GM12878 (cell line): ENCODE results near the gene SFSWAP. TPM values are rescaled to one million over a fixed set of nuclear protein-coding genes. Genes with fewer than 3 reads are reported as not detected.

Source experiments
- ATAC-seq: fragments of 200-7000 bp; cut with Tn5 transposase; 3 replicates; pipeline ENCODE4 v1.9.1; 2020; ENCODE audit warnings: mild to moderate bottlenecking, moderate library complexity
- BruUV-seq: library from RNA; stranded (reverse); fragments of 400-500 nt; replicated peaks from 2 replicates; lab custom pipeline; 2021; lab: Mats Ljungman, UMichigan
- CTCF ChIA-PET: fragments of 300-600 bp; sonication (Branson Sonifier 250); formaldehyde crosslinking; extraction: SDS; loops from one replicate; lab custom pipeline; 2021; ENCODE audit warnings: inconsistent platforms; lab: Yijun Ruan, JAX
- POLR2A ChIA-PET: fragments of 350-600 bp; formaldehyde crosslinking; extraction: SDS; loops from one replicate; lab custom pipeline; 2021; ENCODE audit warnings: inconsistent platforms; lab: Charles Lee
- RAD21 ChIA-PET: fragments of 300-600 bp; sonication (Branson Sonifier 250); formaldehyde crosslinking; loops from one replicate; lab custom pipeline; 2023; ENCODE audit warnings: antibody characterized with exemption; ENCODE audit not compliant: unreplicated experiment; lab: Charles Lee
- SMC1A ChIA-PET: fragments of 300-600 bp; sonication (Branson Sonifier 250); formaldehyde crosslinking; loops from one replicate; lab custom pipeline; 2023; ENCODE audit not compliant: unreplicated experiment, uncharacterized antibody; lab: Charles Lee
- DNase-seq: peaks from one replicate; pipeline ENCODE4 v3.0.0-alpha.2; 2011; ENCODE audit warnings: low read depth, low spot score
- FAIRE-seq: peaks from 3 replicates; lab custom pipeline; 2011; peaks lifted over from hg19 to GRCh38; lab: Jason Lieb, UNC
- H2AFZ ChIP-seq: 2 replicates; pipeline ENCODE4 v1.6.0; 2011; ENCODE audit warnings: low read depth, low read length, control low read depth; ENCODE audit not compliant: control insufficient read depth
- H3K27ac ChIP-seq: 2 replicates; pipeline ENCODE4 v1.5.1; 2011; ENCODE audit warnings: control low read depth; ENCODE audit not compliant: control insufficient read depth, insufficient read depth
- H3K27me3 ChIP-seq, 2 experiments: replicated peaks in 1 of 2; 2 replicates each; pipeline versions ENCODE4 v1.6.0 to v1.6.1; 2011; ENCODE audit warnings: low read length in 1 of 2; ENCODE audit not compliant: control insufficient read depth in 2 of 2, insufficient read depth in 2 of 2
- H3K36me3 ChIP-seq, 2 experiments: 2 replicates each; pipeline ENCODE4 v1.5.1; 2011; ENCODE audit warnings: low read length in 1 of 2; ENCODE audit not compliant: control insufficient read depth in 2 of 2, insufficient read depth in 2 of 2
- H3K4me1 ChIP-seq: 2 replicates; pipeline ENCODE4 v1.6.1; 2011; ENCODE audit warnings: mild to moderate bottlenecking, low read length, moderate library complexity, mixed read lengths; ENCODE audit not compliant: control insufficient read depth, insufficient read depth
- H3K4me2 ChIP-seq: 2 replicates; pipeline ENCODE4 v1.6.0; 2011; ENCODE audit warnings: control low read depth; ENCODE audit not compliant: control insufficient read depth, insufficient read depth
- H3K4me3 ChIP-seq: fragments of 200-600 bp; sonication (generic); 2 replicates; pipeline ENCODE4 v1.5.1; 2016
- H3K79me2 ChIP-seq: 2 replicates; pipeline ENCODE4 v1.6.0; 2011; ENCODE audit warnings: low read length; ENCODE audit not compliant: control insufficient read depth, insufficient read depth
- H3K9ac ChIP-seq: 2 replicates; pipeline ENCODE4 v1.8.0; 2011; ENCODE audit warnings: low read length, control low read depth, mixed read lengths; ENCODE audit not compliant: control insufficient read depth, insufficient read depth
- H3K9me3 ChIP-seq: replicated peaks from 3 replicates; pipeline ENCODE4 v1.5.1; 2011; ENCODE audit warnings: mild to moderate bottlenecking, low read length; ENCODE audit not compliant: control insufficient read depth, insufficient read depth
- H4K20me1 ChIP-seq: 2 replicates; pipeline ENCODE4 v1.6.0; 2011; ENCODE audit not compliant: control insufficient read depth, insufficient read depth
- ETV6 ChIP-seq, 2 experiments: fragments of 450-650 bp in 1 of 2; IDR thresholded peaks in 1 of 2; conservative IDR thresholded peaks in 1 of 2; 2 replicates each; pipeline ENCODE4 v1.6.1; 2014; ENCODE audit warnings: antibody characterized with exemption in 1 of 2, borderline replicate concordance in 1 of 2, low read depth in 1 of 2, mild to moderate bottlenecking in 1 of 2, moderate library complexity in 1 of 2
- HDAC2 ChIP-seq: fragments of 200-600 bp; sonication (generic); IDR thresholded peaks from 2 replicates; pipeline ENCODE4 v1.6.1; 2017
- IKZF1 ChIP-seq: fragments of 450-650 bp; conservative IDR thresholded peaks from 2 replicates; pipeline ENCODE4 v1.6.1; 2017; ENCODE audit warnings: antibody characterized with exemption, mild to moderate bottlenecking
- JUNB ChIP-seq: IDR thresholded peaks from 2 replicates; pipeline ENCODE4 v1.6.1; 2016; ENCODE audit warnings: antibody characterized with exemption, mild to moderate bottlenecking
- MTA3 ChIP-seq: IDR thresholded peaks from 2 replicates; pipeline ENCODE4 v1.6.1; 2012; ENCODE audit warnings: low read length, inconsistent platforms, borderline replicate concordance
- NR2C1 ChIP-seq: fragments of 450-650 bp; IDR thresholded peaks from 2 replicates; pipeline ENCODE4 v1.6.1; 2017; ENCODE audit warnings: antibody characterized with exemption, mild to moderate bottlenecking, moderate library complexity
- RAD51 ChIP-seq: fragments of 450-650 bp; IDR thresholded peaks from 2 replicates; pipeline ENCODE4 v1.6.1; 2016; ENCODE audit warnings: moderate library complexity, mild to moderate bottlenecking, inconsistent platforms
- SMAD1 ChIP-seq: fragments of 450-650 bp; IDR thresholded peaks from 2 replicates; pipeline ENCODE4 v1.6.1; 2018; ENCODE audit warnings: mild to moderate bottlenecking, low read depth; ENCODE audit not compliant: partially characterized antibody
- SPI1 ChIP-seq: IDR thresholded peaks from 2 replicates; pipeline ENCODE4 v1.6.1; 2011; ENCODE audit warnings: low read depth, mild to moderate bottlenecking, low read length, moderate library complexity, borderline replicate concordance; ENCODE audit not compliant: insufficient read depth
- SREBF1 ChIP-seq: IDR thresholded peaks from 2 replicates; pipeline ENCODE4 v1.6.1; 2012; ENCODE audit warnings: mild to moderate bottlenecking, low read length
- SUPT20H ChIP-seq: IDR thresholded peaks from 2 replicates; pipeline ENCODE4 v1.6.1; 2011; ENCODE audit warnings: low read depth, mild to moderate bottlenecking, low read length, moderate library complexity, borderline replicate concordance; ENCODE audit not compliant: control insufficient read depth
- TAF1 ChIP-seq: IDR thresholded peaks from 2 replicates; pipeline ENCODE4 v1.6.1; 2011; ENCODE audit warnings: mild to moderate bottlenecking, low read depth, low read length, borderline replicate concordance
- TCF12 ChIP-seq: IDR thresholded peaks from 2 replicates; pipeline ENCODE4 v1.6.1; 2011; ENCODE audit warnings: low read depth, mild to moderate bottlenecking, low read length
- TCF3 ChIP-seq: IDR thresholded peaks from 2 replicates; pipeline ENCODE4 v1.6.1; 2012; ENCODE audit warnings: low read depth, mild to moderate bottlenecking, low read length, borderline replicate concordance; ENCODE audit not compliant: insufficient read depth
- ZBTB4 ChIP-seq: fragments of 450-650 bp; formaldehyde crosslinking; IDR thresholded peaks from 2 replicates; pipeline ENCODE4 v1.4.0; 2022; ENCODE audit warnings: mild to moderate bottlenecking, moderate library complexity
- WGBS: methylation state at CpG from one replicate; pipeline ENCODE4 v1.1.6; 2016; ENCODE audit warnings: low lambda C conversion rate; ENCODE audit not compliant: insufficient replicate concordance, insufficient coverage; ENCODE audit errors: missing lambda C conversion rate; 5-methylcytosine and 5-hydroxymethylcytosine counted together
- in situ Hi-C: fragments of 300-500 bp; cut with MboI; formaldehyde crosslinking; loops from 9 replicates; pipeline ENCODE4 v1.14.3; 2018; ENCODE audit warnings: mixed read lengths
- intact Hi-C: fragments of 100-400 bp; cut with micrococcal nuclease; formaldehyde crosslinking; loops from one replicate; pipeline ENCODE4 v1.14.2; 2022; ENCODE audit not compliant: unreplicated experiment
- polyA plus RNA-seq, 11 experiments: library from polyadenylated mRNA; depleted of rRNA in 4 of 11; unstranded in 6 of 11; stranded (reverse) in 5 of 11; fragments of >200 nt; fragmentation: Nextera tagmentation in 4 of 11; fragmentation: Illumina TruSeq in 1 of 11; extraction: Ambion mirVana in 4 of 11; extraction: Trizol in 1 of 11; gene quantifications; 1 replicate in 1 of 11; 2 replicates in 10 of 11; pipeline versions ENCODE4 v1.2.1 to v1.2.3, GENCODE V29; 2011 to 2016; ENCODE audit warnings: inconsistent platforms in 2 of 11, missing spikeins in 2 of 11, low read depth in 1 of 11
- total RNA-seq, 4 experiments: library from RNA; depleted of rRNA in 3 of 4; stranded (reverse); fragments of >200 nt in 3 of 4; fragmentation: Illumina TruSeq in 1 of 4; extraction: Trizol in 1 of 4; gene quantifications; 2 replicates each; pipeline versions ENCODE4 v1.2.1 to v1.2.3, GENCODE V29; 2013 to 2021
- TF ChIP-seq, protein P1 (sequence below): fragments of 150-350 bp; IDR thresholded peaks from 2 replicates; pipeline ENCODE4 v1.6.1; 2016; ENCODE audit warnings: low read depth, low read length
- TF ChIP-seq, protein P2 (sequence below): IDR thresholded peaks from 2 replicates; pipeline ENCODE4 v1.6.1; 2012; ENCODE audit warnings: low read depth, low read length, improper control_type of control experiment

SFSWAP gene
- total and polyA plus RNA-seq, 10 of the 15 experiments (the other 5 are each of a cell fraction or from before 2014, with no cell fraction given): 1.8 to 48.6 (median 25.0) TPM

GRCh38 chr12:131683266-131684014 is 27.4 kb upstream of the SFSWAP start:
- POLR2A ChIA-PET: no interaction called here
- Histone ChIP-seq H2AFZ (no peak overlapping the region), H3K27me3 (no peaks in the 10 kb centered on the region), H3K36me3 (no peaks in the 10 kb centered on the region), H3K27ac (no peak overlapping the region), H3K4me3 (no peak overlapping the region), H4K20me1 (no peaks in the 10 kb centered on the region), H3K9ac (no peak overlapping the region), H3K79me2 (no peaks in the 10 kb centered on the region), H3K9me3 (no peaks in the 10 kb centered on the region; the same call in 2 of the 3 replicates), H3K4me2 (no peak overlapping the region), H3K4me1 (no peaks in the 10 kb centered on the region)
- no peak for DNase-seq
- CTCF ChIA-PET: no interaction called here
- no peak for TF ChIP-seq MTA3
- no peak for TF ChIP-seq TCF12
- TF ChIP-seq TCF3: no peak
- TF ChIP-seq SPI1: no peak
- TF ChIP-seq NR2C1: no peak
- no peak for TF ChIP-seq IKZF1
- no peak for TF ChIP-seq JUNB
- no peak for TF ChIP-seq HDAC2
- TF ChIP-seq RAD51: no peak
- no peak for TF ChIP-seq SMAD1
- no peak for TF ChIP-seq ETV6 (conservative IDR thresholded peaks at IDR 0.05 in 1 of 2, IDR thresholded peaks at IDR 0.05 in 1 of 2; ENCODE audit: borderline replicate concordance in 1 of 2, low read depth in 1 of 2)
- TF ChIP-seq, protein P1, sequence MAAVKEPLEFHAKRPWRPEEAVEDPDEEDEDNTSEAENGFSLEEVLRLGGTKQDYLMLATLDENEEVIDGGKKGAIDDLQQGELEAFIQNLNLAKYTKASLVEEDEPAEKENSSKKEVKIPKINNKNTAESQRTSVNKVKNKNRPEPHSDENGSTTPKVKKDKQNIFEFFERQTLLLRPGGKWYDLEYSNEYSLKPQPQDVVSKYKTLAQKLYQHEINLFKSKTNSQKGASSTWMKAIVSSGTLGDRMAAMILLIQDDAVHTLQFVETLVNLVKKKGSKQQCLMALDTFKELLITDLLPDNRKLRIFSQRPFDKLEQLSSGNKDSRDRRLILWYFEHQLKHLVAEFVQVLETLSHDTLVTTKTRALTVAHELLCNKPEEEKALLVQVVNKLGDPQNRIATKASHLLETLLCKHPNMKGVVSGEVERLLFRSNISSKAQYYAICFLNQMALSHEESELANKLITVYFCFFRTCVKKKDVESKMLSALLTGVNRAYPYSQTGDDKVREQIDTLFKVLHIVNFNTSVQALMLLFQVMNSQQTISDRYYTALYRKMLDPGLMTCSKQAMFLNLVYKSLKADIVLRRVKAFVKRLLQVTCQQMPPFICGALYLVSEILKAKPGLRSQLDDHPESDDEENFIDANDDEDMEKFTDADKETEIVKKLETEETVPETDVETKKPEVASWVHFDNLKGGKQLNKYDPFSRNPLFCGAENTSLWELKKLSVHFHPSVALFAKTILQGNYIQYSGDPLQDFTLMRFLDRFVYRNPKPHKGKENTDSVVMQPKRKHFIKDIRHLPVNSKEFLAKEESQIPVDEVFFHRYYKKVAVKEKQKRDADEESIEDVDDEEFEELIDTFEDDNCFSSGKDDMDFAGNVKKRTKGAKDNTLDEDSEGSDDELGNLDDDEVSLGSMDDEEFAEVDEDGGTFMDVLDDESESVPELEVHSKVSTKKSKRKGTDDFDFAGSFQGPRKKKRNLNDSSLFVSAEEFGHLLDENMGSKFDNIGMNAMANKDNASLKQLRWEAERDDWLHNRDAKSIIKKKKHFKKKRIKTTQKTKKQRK: no peak
- TF ChIP-seq SUPT20H: no peak
- TF ChIP-seq, protein P2, sequence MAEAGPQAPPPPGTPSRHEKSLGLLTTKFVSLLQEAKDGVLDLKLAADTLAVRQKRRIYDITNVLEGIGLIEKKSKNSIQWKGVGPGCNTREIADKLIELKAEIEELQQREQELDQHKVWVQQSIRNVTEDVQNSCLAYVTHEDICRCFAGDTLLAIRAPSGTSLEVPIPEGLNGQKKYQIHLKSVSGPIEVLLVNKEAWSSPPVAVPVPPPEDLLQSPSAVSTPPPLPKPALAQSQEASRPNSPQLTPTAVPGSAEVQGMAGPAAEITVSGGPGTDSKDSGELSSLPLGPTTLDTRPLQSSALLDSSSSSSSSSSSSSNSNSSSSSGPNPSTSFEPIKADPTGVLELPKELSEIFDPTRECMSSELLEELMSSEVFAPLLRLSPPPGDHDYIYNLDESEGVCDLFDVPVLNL: no peak
- TF ChIP-seq SREBF1: no peak
- TF ChIP-seq TAF1: no peak
- no peak for TF ChIP-seq ZBTB4 (CRISPR knock-in tag)
- WGBS: 83% methylated on average over 17 of the region's 17 CpGs
- in situ Hi-C loops: no loop called here
- no peak for FAIRE-seq
- intact Hi-C loops: no loop called here
- RAD21 ChIA-PET: no interaction called here
- no peak for ATAC-seq
- no TSS peak for BruUV-seq
- SMC1A ChIA-PET: no interaction called here
